ENCODE measurements around the gene RABL6.

DNA sequence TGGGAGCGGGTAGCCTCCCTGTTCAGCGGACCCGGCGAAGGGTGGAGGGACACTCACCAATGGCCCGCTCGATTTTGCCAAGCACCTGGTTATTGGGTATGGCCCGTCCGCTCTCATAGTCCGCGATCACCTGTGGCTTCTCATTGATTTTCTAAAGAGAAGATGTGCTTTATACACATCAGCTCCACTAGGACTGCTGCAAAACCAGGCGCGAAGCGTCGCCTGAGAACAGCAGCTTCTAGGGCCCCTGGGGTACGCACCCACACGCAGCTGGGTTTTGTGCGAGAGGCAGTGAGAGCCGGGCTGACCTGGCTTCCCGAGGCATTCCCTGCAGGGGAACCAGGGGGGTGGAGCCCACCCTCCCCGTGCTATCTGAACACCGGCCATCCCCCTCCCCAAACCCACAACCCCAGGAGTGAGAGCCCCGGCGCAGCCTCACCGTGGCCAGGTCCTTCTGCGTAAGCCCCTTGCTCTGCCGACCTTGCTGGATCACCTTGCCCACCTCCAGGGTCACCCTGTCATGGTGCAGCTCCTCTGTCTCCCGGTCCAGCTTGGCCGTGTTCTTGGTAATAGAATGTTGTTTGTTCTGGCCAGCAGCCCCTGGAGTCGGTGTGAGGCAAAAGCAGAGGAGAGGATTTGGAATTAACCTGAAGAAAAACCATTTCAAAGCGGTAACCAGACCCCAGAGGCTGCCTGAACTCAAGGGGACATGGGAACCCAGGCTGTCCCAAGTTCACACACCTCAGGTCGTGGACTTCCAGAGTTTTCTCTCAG lies 55.3 kb downstream of the RABL6 start:
- TF ChIP-seq CTCF (tag by site-specific recombination; IDR thresholded peaks at IDR 0.05) (no peak), ZNF837 (tag by site-specific recombination; IDR thresholded peaks at IDR 0.05) (no peak), ZNF184 (tag by site-specific recombination; IDR thresholded peaks at IDR 0.05) (no peak)
- TF ChIP-seq, protein P1, sequence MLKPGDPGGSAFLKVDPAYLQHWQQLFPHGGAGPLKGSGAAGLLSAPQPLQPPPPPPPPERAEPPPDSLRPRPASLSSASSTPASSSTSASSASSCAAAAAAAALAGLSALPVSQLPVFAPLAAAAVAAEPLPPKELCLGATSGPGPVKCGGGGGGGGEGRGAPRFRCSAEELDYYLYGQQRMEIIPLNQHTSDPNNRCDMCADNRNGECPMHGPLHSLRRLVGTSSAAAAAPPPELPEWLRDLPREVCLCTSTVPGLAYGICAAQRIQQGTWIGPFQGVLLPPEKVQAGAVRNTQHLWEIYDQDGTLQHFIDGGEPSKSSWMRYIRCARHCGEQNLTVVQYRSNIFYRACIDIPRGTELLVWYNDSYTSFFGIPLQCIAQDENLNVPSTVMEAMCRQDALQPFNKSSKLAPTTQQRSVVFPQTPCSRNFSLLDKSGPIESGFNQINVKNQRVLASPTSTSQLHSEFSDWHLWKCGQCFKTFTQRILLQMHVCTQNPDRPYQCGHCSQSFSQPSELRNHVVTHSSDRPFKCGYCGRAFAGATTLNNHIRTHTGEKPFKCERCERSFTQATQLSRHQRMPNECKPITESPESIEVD (tag by site-specific recombination; IDR thresholded peaks at IDR 0.05), result no peak
